ENCODE data around the gene TMEM80.

DNA sequence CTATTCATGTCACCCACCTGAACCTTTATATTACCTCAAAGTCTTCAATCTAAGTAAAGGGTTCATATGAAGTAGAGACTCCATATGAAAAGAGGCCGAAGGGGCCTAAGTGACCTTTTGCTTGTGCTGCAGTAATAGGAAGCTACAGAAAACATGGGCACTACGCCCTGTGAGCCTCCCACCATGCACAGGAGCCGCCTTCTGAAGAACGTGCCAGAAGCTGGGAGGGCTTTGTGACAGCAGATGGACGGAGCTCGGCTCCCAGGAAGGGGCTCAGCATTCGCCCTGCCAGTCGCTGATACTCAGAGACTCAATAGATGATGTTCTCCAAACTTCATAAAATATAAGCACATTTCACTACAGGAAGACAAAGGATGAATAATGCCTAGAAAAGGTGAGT, 21.8 kb upstream of the TMEM80 start:
- no peak for TF ChIP-seq TCF4 (CRISPR knock-in tag; IDR thresholded peaks at IDR 0.05; ENCODE audit: borderline replicate concordance)
- TF ChIP-seq, protein P1, sequence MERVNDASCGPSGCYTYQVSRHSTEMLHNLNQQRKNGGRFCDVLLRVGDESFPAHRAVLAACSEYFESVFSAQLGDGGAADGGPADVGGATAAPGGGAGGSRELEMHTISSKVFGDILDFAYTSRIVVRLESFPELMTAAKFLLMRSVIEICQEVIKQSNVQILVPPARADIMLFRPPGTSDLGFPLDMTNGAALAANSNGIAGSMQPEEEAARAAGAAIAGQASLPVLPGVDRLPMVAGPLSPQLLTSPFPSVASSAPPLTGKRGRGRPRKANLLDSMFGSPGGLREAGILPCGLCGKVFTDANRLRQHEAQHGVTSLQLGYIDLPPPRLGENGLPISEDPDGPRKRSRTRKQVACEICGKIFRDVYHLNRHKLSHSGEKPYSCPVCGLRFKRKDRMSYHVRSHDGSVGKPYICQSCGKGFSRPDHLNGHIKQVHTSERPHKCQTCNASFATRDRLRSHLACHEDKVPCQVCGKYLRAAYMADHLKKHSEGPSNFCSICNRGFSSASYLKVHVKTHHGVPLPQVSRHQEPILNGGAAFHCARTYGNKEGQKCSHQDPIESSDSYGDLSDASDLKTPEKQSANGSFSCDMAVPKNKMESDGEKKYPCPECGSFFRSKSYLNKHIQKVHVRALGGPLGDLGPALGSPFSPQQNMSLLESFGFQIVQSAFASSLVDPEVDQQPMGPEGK (CRISPR knock-in tag; IDR thresholded peaks at IDR 0.05; ENCODE audit: borderline replicate concordance): no peak
